GM12878 (cell line): ENCODE data around the gene NT5C2. TPM values are rescaled to one million over a fixed set of nuclear protein-coding genes. Genes with fewer than 3 reads are reported as not detected.

Experiments used
- ATAC-seq: fragments of 200-7000 bp; cut with Tn5 transposase; 3 replicates; pipeline ENCODE4 v1.9.1; 2020; ENCODE audit warnings: mild to moderate bottlenecking, moderate library complexity
- BruUV-seq: library from RNA; stranded (reverse); fragments of 400-500 nt; replicated peaks from 2 replicates; lab custom pipeline; 2021; lab: Mats Ljungman, UMichigan
- CTCF ChIA-PET: fragments of 300-600 bp; sonication (Branson Sonifier 250); formaldehyde crosslinking; extraction: SDS; loops from one replicate; lab custom pipeline; 2021; ENCODE audit warnings: inconsistent platforms; lab: Yijun Ruan, JAX
- POLR2A ChIA-PET: fragments of 350-600 bp; formaldehyde crosslinking; extraction: SDS; loops from one replicate; lab custom pipeline; 2021; ENCODE audit warnings: inconsistent platforms; lab: Charles Lee
- RAD21 ChIA-PET: fragments of 300-600 bp; sonication (Branson Sonifier 250); formaldehyde crosslinking; loops from one replicate; lab custom pipeline; 2023; ENCODE audit warnings: antibody characterized with exemption; ENCODE audit not compliant: unreplicated experiment; lab: Charles Lee
- SMC1A ChIA-PET: fragments of 300-600 bp; sonication (Branson Sonifier 250); formaldehyde crosslinking; loops from one replicate; lab custom pipeline; 2023; ENCODE audit not compliant: unreplicated experiment, uncharacterized antibody; lab: Charles Lee
- DNase-seq: peaks from one replicate; pipeline ENCODE4 v3.0.0-alpha.2; 2011; ENCODE audit warnings: low read depth, low spot score
- FAIRE-seq: peaks from 3 replicates; lab custom pipeline; 2011; peaks lifted over from hg19 to GRCh38; lab: Jason Lieb, UNC
- H2AFZ ChIP-seq: 2 replicates; pipeline ENCODE4 v1.6.0; 2011; ENCODE audit warnings: low read depth, low read length, control low read depth; ENCODE audit not compliant: control insufficient read depth
- H3K27ac ChIP-seq: 2 replicates; pipeline ENCODE4 v1.5.1; 2011; ENCODE audit warnings: control low read depth; ENCODE audit not compliant: control insufficient read depth, insufficient read depth
- H3K27me3 ChIP-seq, 2 experiments: replicated peaks in 1 of 2; 2 replicates each; pipeline versions ENCODE4 v1.6.0 to v1.6.1; 2011; ENCODE audit warnings: low read length in 1 of 2; ENCODE audit not compliant: control insufficient read depth in 2 of 2, insufficient read depth in 2 of 2
- H3K36me3 ChIP-seq, 2 experiments: 2 replicates each; pipeline ENCODE4 v1.5.1; 2011; ENCODE audit warnings: low read length in 1 of 2; ENCODE audit not compliant: control insufficient read depth in 2 of 2, insufficient read depth in 2 of 2
- H3K4me1 ChIP-seq: 2 replicates; pipeline ENCODE4 v1.6.1; 2011; ENCODE audit warnings: mild to moderate bottlenecking, low read length, moderate library complexity, mixed read lengths; ENCODE audit not compliant: control insufficient read depth, insufficient read depth
- H3K4me2 ChIP-seq: 2 replicates; pipeline ENCODE4 v1.6.0; 2011; ENCODE audit warnings: control low read depth; ENCODE audit not compliant: control insufficient read depth, insufficient read depth
- H3K4me3 ChIP-seq: fragments of 200-600 bp; sonication (generic); 2 replicates; pipeline ENCODE4 v1.5.1; 2016
- H3K79me2 ChIP-seq: 2 replicates; pipeline ENCODE4 v1.6.0; 2011; ENCODE audit warnings: low read length; ENCODE audit not compliant: control insufficient read depth, insufficient read depth
- H3K9ac ChIP-seq: 2 replicates; pipeline ENCODE4 v1.8.0; 2011; ENCODE audit warnings: low read length, control low read depth, mixed read lengths; ENCODE audit not compliant: control insufficient read depth, insufficient read depth
- H3K9me3 ChIP-seq: replicated peaks from 3 replicates; pipeline ENCODE4 v1.5.1; 2011; ENCODE audit warnings: mild to moderate bottlenecking, low read length; ENCODE audit not compliant: control insufficient read depth, insufficient read depth
- H4K20me1 ChIP-seq: 2 replicates; pipeline ENCODE4 v1.6.0; 2011; ENCODE audit not compliant: control insufficient read depth, insufficient read depth
- CEBPZ ChIP-seq: fragments of 150-350 bp; IDR thresholded peaks from 2 replicates; pipeline ENCODE4 v1.6.1; 2016; ENCODE audit warnings: low read depth, low read length
- HDGF ChIP-seq: fragments of 450-650 bp; IDR thresholded peaks from 2 replicates; pipeline ENCODE4 v1.6.1; 2016; ENCODE audit warnings: antibody characterized with exemption
- KAT2A ChIP-seq: conservative IDR thresholded peaks from 2 replicates; pipeline ENCODE4 v1.6.1; 2011; ENCODE audit warnings: low read depth, low read length; ENCODE audit not compliant: control insufficient read depth
- RAD21 ChIP-seq: IDR thresholded peaks from 2 replicates; pipeline ENCODE4 v1.6.1; 2011; ENCODE audit warnings: mild to moderate bottlenecking, low read depth, low read length, moderate library complexity; ENCODE audit not compliant: insufficient read depth
- SPI1 ChIP-seq: IDR thresholded peaks from 2 replicates; pipeline ENCODE4 v1.6.1; 2011; ENCODE audit warnings: low read depth, mild to moderate bottlenecking, low read length, moderate library complexity, borderline replicate concordance; ENCODE audit not compliant: insufficient read depth
- ZNF622 ChIP-seq: fragments of 450-650 bp; IDR thresholded peaks from 2 replicates; pipeline ENCODE4 v1.6.1; 2017; ENCODE audit warnings: mild to moderate bottlenecking, inconsistent platforms
- WGBS: methylation state at CpG from one replicate; pipeline ENCODE4 v1.1.6; 2016; ENCODE audit warnings: low lambda C conversion rate; ENCODE audit not compliant: insufficient replicate concordance, insufficient coverage; ENCODE audit errors: missing lambda C conversion rate; 5-methylcytosine and 5-hydroxymethylcytosine counted together
- in situ Hi-C: fragments of 300-500 bp; cut with MboI; formaldehyde crosslinking; loops from 9 replicates; pipeline ENCODE4 v1.14.3; 2018; ENCODE audit warnings: mixed read lengths
- intact Hi-C: fragments of 100-400 bp; cut with micrococcal nuclease; formaldehyde crosslinking; loops from one replicate; pipeline ENCODE4 v1.14.2; 2022; ENCODE audit not compliant: unreplicated experiment
- polyA plus RNA-seq, 11 experiments: library from polyadenylated mRNA; depleted of rRNA in 4 of 11; unstranded in 6 of 11; stranded (reverse) in 5 of 11; fragments of >200 nt; fragmentation: Nextera tagmentation in 4 of 11; fragmentation: Illumina TruSeq in 1 of 11; extraction: Ambion mirVana in 4 of 11; extraction: Trizol in 1 of 11; gene quantifications; 1 replicate in 1 of 11; 2 replicates in 10 of 11; pipeline versions ENCODE4 v1.2.1 to v1.2.3, GENCODE V29; 2011 to 2016; ENCODE audit warnings: inconsistent platforms in 2 of 11, missing spikeins in 2 of 11, low read depth in 1 of 11
- total RNA-seq, 4 experiments: library from RNA; depleted of rRNA in 3 of 4; stranded (reverse); fragments of >200 nt in 3 of 4; fragmentation: Illumina TruSeq in 1 of 4; extraction: Trizol in 1 of 4; gene quantifications; 2 replicates each; pipeline versions ENCODE4 v1.2.1 to v1.2.3, GENCODE V29; 2013 to 2021
- TF ChIP-seq, protein P1 (sequence below): fragments of 450-650 bp; IDR thresholded peaks from 2 replicates; pipeline ENCODE4 v1.6.1; 2016; ENCODE audit warnings: mild to moderate bottlenecking

Gene NT5C2
- total and polyA plus RNA-seq, 10 of the 15 experiments (the other 5 are each of a cell fraction or from before 2014, with no cell fraction given), result 15.8 to 70.1 (median 56.0) TPM

DNA sequence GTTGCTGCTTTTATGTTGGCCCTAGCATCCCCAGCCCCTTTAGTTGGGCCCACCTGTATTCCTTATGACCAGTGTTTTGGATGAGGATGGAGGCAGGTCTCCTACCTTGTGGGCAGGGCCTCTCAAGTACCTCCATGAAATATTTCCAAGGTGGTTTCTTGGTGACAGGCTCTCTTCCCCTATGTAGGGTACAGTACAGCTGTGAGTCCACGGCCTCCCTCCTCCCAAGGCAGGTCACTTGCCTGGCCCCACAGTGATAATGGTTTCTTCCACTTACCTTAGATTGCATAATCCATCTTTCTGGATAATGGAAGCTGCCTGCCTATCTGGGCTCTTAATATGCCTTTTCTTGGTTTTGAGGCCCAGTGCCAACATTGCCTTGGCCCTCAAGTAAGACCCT is 110.4 kb downstream of the NT5C2 start:
- TF ChIP-seq SPI1, result no peak
- no peak for TF ChIP-seq ZNF622
- no peak for TF ChIP-seq CEBPZ
- TF ChIP-seq KAT2A, result no peak
- TF ChIP-seq HDGF, result no peak
- TF ChIP-seq RAD21, result no peak
- TF ChIP-seq, protein P1, sequence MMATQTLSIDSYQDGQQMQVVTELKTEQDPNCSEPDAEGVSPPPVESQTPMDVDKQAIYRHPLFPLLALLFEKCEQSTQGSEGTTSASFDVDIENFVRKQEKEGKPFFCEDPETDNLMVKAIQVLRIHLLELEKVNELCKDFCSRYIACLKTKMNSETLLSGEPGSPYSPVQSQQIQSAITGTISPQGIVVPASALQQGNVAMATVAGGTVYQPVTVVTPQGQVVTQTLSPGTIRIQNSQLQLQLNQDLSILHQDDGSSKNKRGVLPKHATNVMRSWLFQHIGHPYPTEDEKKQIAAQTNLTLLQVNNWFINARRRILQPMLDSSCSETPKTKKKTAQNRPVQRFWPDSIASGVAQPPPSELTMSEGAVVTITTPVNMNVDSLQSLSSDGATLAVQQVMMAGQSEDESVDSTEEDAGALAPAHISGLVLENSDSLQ, result no peak
- POLR2A ChIA-PET, result no interaction called here

More for the DNA sequence above, 110.4 kb downstream of the NT5C2 start:
- no peak for DNase-seq
- Histone ChIP-seq H3K4me1 (no peaks in the 10 kb centered on the region), H4K20me1 (no peaks in the 10 kb centered on the region), H3K9ac (no peak overlapping the region), H3K4me3 (no peak overlapping the region), H3K27ac (no peak overlapping the region), H3K79me2 (no peaks in the 10 kb centered on the region), H3K9me3 (no peaks in the 10 kb centered on the region), H3K4me2 (no peak overlapping the region), H2AFZ (no peak overlapping the region), H3K36me3 (peaks cover 0 to 2% of the 10 kb centered on the region in 2 experiments; a peak in 2 of 4 replicates), H3K27me3 (no peaks in the 10 kb centered on the region)
- ChIA-PET RAD21 (interaction anchor here (1.0 kb wide), 1 partner anchor 165 kb away, joined by 3 read pairs; the partner anchor contains the start of gene CNNM2), CTCF (interaction anchor here (0.6 to 1.8 kb wide), 2 partner anchors 162 to 240 kb away, joined by 3 to 10 read pairs; no protein-coding TSS in a partner anchor), SMC1A (interaction anchor here (1.4 kb wide), 1 partner anchor 110 kb away, joined by 3 read pairs; no protein-coding TSS in a partner anchor)
- in situ Hi-C loops (no loop called here), intact Hi-C loops (loop anchor here (5.0 kb wide), 1 partner anchor 160 kb away; no protein-coding TSS in a partner anchor)
- no peak for FAIRE-seq
- ATAC-seq, result no peak
- no TSS peak for BruUV-seq
- 93% methylated on average over 1 of the region's 1 CpG for WGBS
